ENCODE data around the gene EIF4E2. TPM values are rescaled to one million over a fixed set of nuclear protein-coding genes. Genes with fewer than 3 reads are reported as not detected.
A peak's percentile ranks its signal among the peaks of the same experiment; 100 is the strongest.

EIF4E2 gene
- total RNA-seq, 2 donors from 2014 or later: 45.8 to 48.5 TPM

GRCh38 chr2:232581725-232582124 is 31.2 kb downstream of the EIF4E2 start:
- ATAC-seq: no peak
- no peak for DNase-seq
- intact Hi-C loops (cut with DNase I): no loop called here

- ATAC-seq: no peak
- no peak for DNase-seq
- intact Hi-C loops (cut with DNase I): no loop called here
Measured at GRCh38 chr2:232584238-232584637, 33.7 kb downstream of the EIF4E2 start.

- intact Hi-C loops (cut with DNase I): no loop called here
- ATAC-seq: no peak
Measured at GRCh38 chr2:232586943-232587505, 36.5 kb downstream of the EIF4E2 start.

GRCh38 chr2:232587512-232587911 is 37.0 kb downstream of the EIF4E2 start:
- ATAC-seq (no peak), DNase-seq (no peak)
- intact Hi-C loops (cut with DNase I): no loop called here

More at GRCh38 chr2:232586943-232587505, 36.5 kb downstream of the EIF4E2 start:
- DNase-seq: no peak

- intact Hi-C loops (cut with DNase I): no loop called here
- no peak for ATAC-seq
- no peak for DNase-seq
Measured at GRCh38 chr2:232588031-232588430, 37.5 kb downstream of the EIF4E2 start.

GRCh38 chr2:232588680-232589585 is 38.4 kb downstream of the EIF4E2 start:
- peak; percentile 57 for DNase-seq
- intact Hi-C loops (cut with DNase I): no loop called here
- peak; percentile 74 to 82 for ATAC-seq

- DNase-seq: no peak
- peak in 1 of 2 donors; percentile 70 for ATAC-seq
- intact Hi-C loops (cut with DNase I): no loop called here
Measured at GRCh38 chr2:232592772-232593395, 42.4 kb downstream of the EIF4E2 start.

- intact Hi-C loops (cut with DNase I): no loop called here
- no peak for ATAC-seq
- no peak for DNase-seq
Measured at GRCh38 chr2:232593982-232594381, 43.5 kb downstream of the EIF4E2 start.

GRCh38 chr2:232597362-232598079 is 47.0 kb downstream of the EIF4E2 start:
- DNase-seq (no peak), ATAC-seq (no peak)
- intact Hi-C loops (cut with DNase I): no loop called here

- no peak for DNase-seq
- no peak for ATAC-seq
- intact Hi-C loops (cut with DNase I): no loop called here
Measured at GRCh38 chr2:232598293-232598692, 47.8 kb downstream of the EIF4E2 start.

- intact Hi-C loops (cut with DNase I): no loop called here
- DNase-seq (no peak), ATAC-seq (no peak)
Measured at GRCh38 chr2:232600053-232600773, 49.7 kb downstream of the EIF4E2 start.

GRCh38 chr2:232603283-232603682 is 52.8 kb downstream of the EIF4E2 start:
- intact Hi-C loops (cut with DNase I): no loop called here
- DNase-seq: no peak
- no peak for ATAC-seq

- intact Hi-C loops (cut with DNase I): no loop called here
- DNase-seq (no peak), ATAC-seq (no peak)
Measured at GRCh38 chr2:232604535-232604934, 54.0 kb downstream of the EIF4E2 start.

- no peak for ATAC-seq
- intact Hi-C loops (cut with DNase I): loop anchor here in 1 of 2 donors (2.0 to 5.0 kb wide), 3 partner anchors 62 to 645 kb away; partner anchors contain the start of gene ATG16L1
- no peak for DNase-seq
Measured at GRCh38 chr2:232607011-232607410, 56.5 kb downstream of the EIF4E2 start.

GRCh38 chr2:232609607-232610006 is 59.1 kb downstream of the EIF4E2 start:
- DNase-seq: no peak
- intact Hi-C loops (cut with DNase I): loop anchor here (5.0 to 10.0 kb wide), 3 partner anchors 55 to 643 kb away; partner anchors contain the start of gene ATG16L1 (in 1 of the 2)
- no peak for ATAC-seq

- intact Hi-C loops (cut with DNase I): loop anchor here in 1 of 2 donors (10.0 kb wide), 1 partner anchor 55 kb away; no protein-coding TSS in a partner anchor
- no peak for ATAC-seq
- DNase-seq: no peak
Measured at GRCh38 chr2:232610081-232610480, 59.6 kb downstream of the EIF4E2 start.

- intact Hi-C loops (cut with DNase I): loop anchor here in 1 of 2 donors (10.0 kb wide), 1 partner anchor 54 kb away; no protein-coding TSS in a partner anchor
- DNase-seq: no peak
- ATAC-seq: no peak
Measured at GRCh38 chr2:232611061-232611460, 60.6 kb downstream of the EIF4E2 start.

GRCh38 chr2:232611559-232612218 is 61.2 kb downstream of the EIF4E2 start:
- peak; percentile 44 to 64 for ATAC-seq
- intact Hi-C loops (cut with DNase I): loop anchor here in 1 of 2 donors (10.0 kb wide), 1 partner anchor 53 kb away; no protein-coding TSS in a partner anchor
- DNase-seq: peak; percentile 52

All from left cardiac atrium (tissue), 4 donors.